GM13977 (cell line): ENCODE measurements around the gene NET1.
"Not testable (repeated sequence)": the region's sequence is repeated elsewhere in the genome, so short reads cannot be mapped to it uniquely, and the experiment has no call there.

Experiments
- DNase-seq: peaks from one replicate; pipeline ENCODE4 v3.0.0; 2012; ENCODE audit warnings: low spot score
- CTCF ChIP-seq: IDR thresholded peaks from 2 replicates; pipeline ENCODE4 v1.5.1; 2012; ENCODE audit warnings: mild to moderate bottlenecking, control low read depth; ENCODE audit not compliant: insufficient read depth; ENCODE audit errors: extremely low read depth, missing control alignments
- in situ Hi-C: fragments of 300-500 bp; cut with MboI; formaldehyde crosslinking; loops from one replicate; pipeline ENCODE4 v1.12.0; 2022; ENCODE audit warnings: low sequenced_read_pairs, low pct_unique_long_range_greater_than_20kb, mixed read lengths, inconsistent platforms; ENCODE audit not compliant: unreplicated experiment

The NET1 gene

GRCh38 chr10:5370493-5371352 lies 41.6 kb upstream of the NET1 start:
- DNase-seq: no peak
- no peak for TF ChIP-seq CTCF
- in situ Hi-C loops: no loop called here

DNA sequence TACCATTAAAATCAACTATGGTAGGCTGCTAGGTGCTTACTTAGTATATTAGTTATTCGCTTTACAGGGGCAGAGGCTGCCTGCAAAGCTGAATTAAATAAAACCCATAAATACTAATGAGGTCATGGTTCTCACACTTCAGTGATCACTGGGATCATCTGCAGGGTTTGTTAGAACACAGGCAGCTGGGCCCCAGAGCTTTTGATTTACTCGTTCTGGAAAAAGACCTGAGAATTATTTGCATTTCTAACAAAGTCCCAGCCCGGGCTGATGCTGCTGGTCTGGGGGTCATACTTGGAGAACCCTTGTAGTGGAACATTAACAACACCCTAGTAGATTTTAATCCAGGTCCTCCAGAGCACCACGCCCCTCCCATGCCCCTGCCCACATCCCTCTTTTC lies 39.0 kb upstream of the NET1 start:
- in situ Hi-C loops: no loop called here
- no peak for DNase-seq
- no peak for TF ChIP-seq CTCF

DNA sequence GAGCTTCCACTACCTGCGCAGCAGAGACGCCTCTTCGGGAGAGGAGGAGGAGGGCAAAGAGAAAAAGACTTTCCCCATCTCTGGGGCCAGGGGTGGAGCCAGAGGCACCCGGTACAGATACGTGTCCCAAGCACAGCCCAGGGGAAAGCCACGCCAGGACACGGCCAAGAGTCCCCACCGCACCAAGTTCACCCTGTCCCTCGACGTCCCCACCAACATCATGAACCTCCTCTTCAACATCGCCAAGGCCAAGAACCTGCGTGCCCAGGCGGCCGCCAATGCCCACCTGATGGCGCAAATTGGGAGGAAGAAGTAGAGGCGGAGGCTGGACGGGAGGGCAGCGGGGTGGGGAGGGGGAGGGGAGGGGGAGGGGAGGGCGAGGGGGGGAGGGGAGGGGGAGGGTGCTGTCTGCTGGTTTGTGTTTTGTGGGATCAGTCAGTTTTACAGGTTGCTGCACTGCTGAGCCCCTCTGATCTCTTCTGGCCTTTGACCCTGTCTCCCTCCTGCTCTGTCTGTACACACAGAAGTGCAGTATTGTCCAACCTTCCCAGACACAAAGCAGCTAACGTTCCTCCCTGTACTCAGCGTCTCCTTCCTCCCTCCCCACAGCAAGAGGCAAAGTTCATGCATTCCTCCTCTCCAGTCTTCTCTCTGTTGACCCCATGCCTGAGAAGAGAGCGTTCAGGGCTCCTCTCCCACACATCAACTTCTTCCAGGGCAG lies 38.3 kb upstream of the NET1 start:
- no peak for TF ChIP-seq CTCF
- no peak for DNase-seq
- in situ Hi-C loops: no loop called here

- no peak for DNase-seq
- in situ Hi-C loops: loop anchor here (25.0 kb wide), 1 partner anchor 539 kb away; the partner anchor contains the start of gene AKR1E2
- no peak for TF ChIP-seq CTCF
Measured at GRCh38 chr10:5376450-5376849, 35.9 kb upstream of the NET1 start.

DNA sequence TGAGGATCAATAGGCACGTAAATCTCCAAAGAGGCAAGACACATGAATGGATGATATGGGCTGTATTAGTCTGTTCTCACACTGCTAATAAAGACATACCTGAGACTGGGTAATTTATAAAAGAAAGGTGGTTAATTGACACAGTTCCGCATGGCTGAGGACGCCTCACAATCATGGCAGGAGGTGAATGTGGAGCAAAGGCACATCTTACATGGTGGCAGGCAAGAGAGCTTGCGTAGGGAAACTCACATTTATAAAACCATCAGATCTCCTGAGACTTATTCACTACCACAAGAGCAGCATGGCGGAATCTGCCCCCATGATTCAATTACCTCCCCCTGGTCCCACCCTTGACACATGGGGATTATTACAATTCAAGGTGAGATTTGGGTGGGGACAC lies 33.2 kb upstream of the NET1 start:
- in situ Hi-C loops: loop anchor here (25.0 kb wide), 1 partner anchor 542 kb away; the partner anchor contains the start of gene AKR1E2
- not testable (repeated sequence) for DNase-seq

DNA sequence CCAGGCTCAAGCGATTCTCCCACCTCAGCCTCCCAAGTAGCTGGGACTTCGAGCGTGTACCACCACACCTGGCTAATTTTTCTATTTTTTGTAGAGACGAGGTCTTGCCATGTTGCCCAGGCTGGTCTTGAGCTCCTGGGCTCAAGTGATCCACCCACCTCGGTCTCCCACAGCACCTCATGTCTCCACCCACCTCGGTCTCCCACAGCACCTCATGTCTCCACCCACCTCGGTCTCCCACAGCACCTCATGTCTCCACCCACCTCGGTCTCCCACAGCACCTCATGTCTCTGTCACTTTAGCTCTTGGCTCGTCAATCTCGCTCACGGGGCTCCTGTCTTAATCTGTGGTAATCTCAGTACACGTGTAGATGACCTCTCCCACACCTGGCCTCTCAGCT lies 32.0 kb upstream of the NET1 start:
- in situ Hi-C loops: loop anchor here (25.0 kb wide), 1 partner anchor 543 kb away; the partner anchor contains the start of gene AKR1E2
- not testable (repeated sequence) for DNase-seq

DNA sequence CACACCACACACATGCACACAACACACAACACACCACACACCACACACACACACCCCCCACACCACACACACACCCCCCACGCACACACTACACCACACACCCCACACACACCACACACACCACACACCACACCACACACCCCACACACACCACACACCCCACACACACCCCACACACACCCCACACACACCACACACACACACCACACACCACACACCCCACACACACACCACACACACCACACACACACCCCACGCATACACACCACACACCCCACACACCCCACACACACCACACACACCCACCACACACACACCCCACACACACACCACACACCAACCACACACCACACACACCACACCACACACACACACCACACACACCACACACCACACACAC lies 31.2 kb upstream of the NET1 start:
- no peak for TF ChIP-seq CTCF

More for the DNA sequence above, 31.2 kb upstream of the NET1 start:
- in situ Hi-C loops: loop anchor here (25.0 kb wide), 1 partner anchor 544 kb away; the partner anchor contains the start of gene AKR1E2
- no peak for DNase-seq
